Measurements from ENCODE around the gene MTARC2.

GRCh38 chr1:220796530-220796929 lies 48.4 kb downstream of the MTARC2 start:
- TF ChIP-seq BCLAF1 (IDR thresholded peaks at IDR 0.05) (no peak), CBFB (IDR thresholded peaks at IDR 0.05; ENCODE audit: low read depth) (no peak), CTCF (IDR thresholded peaks at IDR 0.05 in 2 of 3, conservative IDR thresholded peaks at IDR 0.05 in 1 of 3; ENCODE audit: control insufficient read depth in 2 of 3, extremely low read depth in 1 of 3, insufficient read depth in 1 of 3, low read depth in 3 of 3, low read length in 3 of 3) (no peak), CHD2 (IDR thresholded peaks at IDR 0.05; ENCODE audit: borderline replicate concordance, low read depth, low read length) (no peak), TCF7 (IDR thresholded peaks at IDR 0.05; ENCODE audit: borderline replicate concordance) (no peak)

All from GM12878 (cell line).